ENCODE data around the gene SPIB. TPM values are rescaled to one million over a fixed set of nuclear protein-coding genes. Genes with fewer than 3 reads are reported as not detected.
"Not testable (repeated sequence)": the region's sequence is repeated elsewhere in the genome, so short reads cannot be mapped to it uniquely, and the experiment has no call there.

Gene SPIB
- total and polyA plus RNA-seq, 5 donors from 2014 or later, result 0.10 to 0.38 TPM; not detected in 3

DNA sequence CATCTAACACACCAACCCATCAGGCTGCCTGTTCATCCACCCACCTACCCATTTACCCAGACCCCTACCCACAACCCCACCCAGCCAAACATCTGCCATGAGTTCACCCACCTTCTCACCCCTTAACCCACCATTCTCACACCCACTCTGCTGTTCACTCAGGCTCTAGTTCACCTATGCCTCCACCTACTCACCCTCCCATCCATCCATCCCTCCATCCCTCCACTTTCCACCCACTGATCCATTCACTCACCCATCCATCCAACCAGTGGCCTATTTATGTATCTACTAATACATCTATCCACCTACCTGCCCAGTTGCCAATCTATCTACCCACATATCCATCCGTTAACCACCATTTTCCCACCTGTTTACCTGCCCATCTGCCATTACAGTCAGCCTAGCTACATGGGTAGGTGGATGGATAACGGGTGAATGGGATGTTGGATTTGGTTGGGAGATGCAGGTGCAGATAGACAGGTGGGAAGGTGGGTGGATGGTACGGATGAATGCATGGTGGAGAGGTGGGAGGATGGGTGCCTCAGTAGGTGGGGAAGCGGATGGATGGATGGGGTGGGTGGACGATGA, 19.2 kb downstream of the SPIB start:
- no peaks in the 10 kb centered on the region for H3K9me3 ChIP-seq (ENCODE audit: control insufficient read depth in 2 of 2, low read length in 2 of 2)
- no peaks in the 10 kb centered on the region for H3K36me3 ChIP-seq (ENCODE audit: control insufficient read depth, insufficient read depth, low read length)
- DNase-seq, result no peak
- no peak overlapping the region for H3K4me3 ChIP-seq (ENCODE audit: low read depth, low read length)
- no peak for ATAC-seq (ENCODE audit: low read depth in 2 of 2)
- Mint-ChIP-seq H3K36me3 (peaks cover 4% of the 10 kb centered on the region), H3K4me1 (peaks cover 0 to 4% (median 2%) of the 10 kb centered on the region in 4 donors), H3K4me3 (no peak overlapping the region), H3K9me3 (peaks cover 0 to 3% (median 0%) of the 10 kb centered on the region in 7 donors), H3K27me3 (peaks cover 21% of the 10 kb centered on the region), H3K27ac (no peak overlapping the region)
- H3K27me3 ChIP-seq (ENCODE audit: control insufficient read depth, insufficient read depth, low read length), result no peaks in the 10 kb centered on the region
- no peak overlapping the region for H3K27ac ChIP-seq (ENCODE audit: insufficient read depth, low read length, poor library complexity, severe bottlenecking)
- H3K4me1 ChIP-seq (ENCODE audit: control insufficient read depth, insufficient read depth, low read length, poor library complexity, severe bottlenecking), result no peaks in the 10 kb centered on the region

DNA sequence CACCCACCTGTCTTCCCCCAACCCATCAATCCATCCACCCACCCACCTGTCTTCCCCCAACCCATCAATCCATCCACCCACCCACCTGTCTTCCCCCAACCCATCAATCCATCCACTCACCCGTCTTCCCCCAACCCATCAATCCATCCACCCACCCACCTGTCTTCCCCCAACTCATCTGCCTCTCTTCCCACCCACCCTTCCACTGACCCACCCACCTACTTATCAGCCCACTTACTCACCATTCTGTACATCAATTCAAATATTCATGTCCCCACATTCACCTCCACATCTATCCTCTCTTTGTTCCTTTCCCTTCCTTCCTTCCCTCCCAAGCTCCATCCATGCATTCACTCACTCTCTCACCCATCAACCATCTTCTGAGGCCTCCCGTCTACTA, 20.4 kb downstream of the SPIB start:
- H3K4me1 Mint-ChIP-seq; H3K9me3 Mint-ChIP-seq; ATAC-seq (ENCODE audit: low read depth in 2 of 2): not testable (repeated sequence)

DNA sequence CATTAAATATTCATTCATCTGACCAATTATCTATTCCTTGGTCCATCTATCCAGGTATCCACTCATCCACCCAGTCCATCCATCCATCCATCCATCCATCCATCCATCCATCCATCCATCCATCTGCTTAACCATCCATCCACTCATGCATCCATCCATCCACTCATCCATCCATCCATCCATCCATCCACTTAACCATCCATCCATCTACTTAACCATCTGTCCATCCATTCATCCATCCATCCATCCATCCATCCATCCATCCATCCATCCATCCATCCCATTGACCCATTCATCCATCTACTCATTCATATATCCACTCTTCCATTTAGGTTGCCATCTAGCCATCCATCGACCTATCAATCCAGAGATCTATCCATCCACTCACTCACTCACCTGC, 25.3 kb downstream of the SPIB start:
- Histone ChIP-seq H3K4me3 (ENCODE audit: low read depth, low read length) (no peak overlapping the region), H3K36me3 (ENCODE audit: control insufficient read depth, insufficient read depth, low read length) (no peaks in the 10 kb centered on the region), H3K27me3 (ENCODE audit: control insufficient read depth, insufficient read depth, low read length) (no peaks in the 10 kb centered on the region), H3K4me1 (ENCODE audit: control insufficient read depth, insufficient read depth, low read length, poor library complexity, severe bottlenecking) (no peaks in the 10 kb centered on the region), H3K27ac (ENCODE audit: insufficient read depth, low read length, poor library complexity, severe bottlenecking) (no peak overlapping the region), H3K9me3 (ENCODE audit: control insufficient read depth in 2 of 2, low read length in 2 of 2) (no peaks in the 10 kb centered on the region)
- Mint-ChIP-seq H3K4me1 (peaks cover 0 to 2% (median 0%) of the 10 kb centered on the region in 4 donors), H3K27me3 (no peaks in the 10 kb centered on the region), H3K36me3 (peaks cover 4% of the 10 kb centered on the region), H3K4me3 (no peak overlapping the region), H3K9me3 (peaks cover 0 to 3% (median 0%) of the 10 kb centered on the region in 7 donors), H3K27ac (no peak overlapping the region)
- DNase-seq, result no peak
- no peak for ATAC-seq (ENCODE audit: low read depth in 2 of 2)

More for the DNA sequence above, 20.4 kb downstream of the SPIB start:
- H3K27me3 ChIP-seq (ENCODE audit: control insufficient read depth, insufficient read depth, low read length); H3K27ac ChIP-seq (ENCODE audit: insufficient read depth, low read length, poor library complexity, severe bottlenecking); H3K36me3 Mint-ChIP-seq; H3K4me1 ChIP-seq (ENCODE audit: control insufficient read depth, insufficient read depth, low read length, poor library complexity, severe bottlenecking); H3K9me3 ChIP-seq (ENCODE audit: control insufficient read depth in 2 of 2, low read length in 2 of 2); DNase-seq; H3K4me3 Mint-ChIP-seq; H3K36me3 ChIP-seq (ENCODE audit: control insufficient read depth, insufficient read depth, low read length); H3K4me3 ChIP-seq (ENCODE audit: low read depth, low read length): not testable (repeated sequence)
- peak overlapping the region in 1 of 3 donors; percentile 7 for H3K27ac Mint-ChIP-seq
- H3K27me3 Mint-ChIP-seq, result peaks cover 16% of the 10 kb centered on the region

DNA sequence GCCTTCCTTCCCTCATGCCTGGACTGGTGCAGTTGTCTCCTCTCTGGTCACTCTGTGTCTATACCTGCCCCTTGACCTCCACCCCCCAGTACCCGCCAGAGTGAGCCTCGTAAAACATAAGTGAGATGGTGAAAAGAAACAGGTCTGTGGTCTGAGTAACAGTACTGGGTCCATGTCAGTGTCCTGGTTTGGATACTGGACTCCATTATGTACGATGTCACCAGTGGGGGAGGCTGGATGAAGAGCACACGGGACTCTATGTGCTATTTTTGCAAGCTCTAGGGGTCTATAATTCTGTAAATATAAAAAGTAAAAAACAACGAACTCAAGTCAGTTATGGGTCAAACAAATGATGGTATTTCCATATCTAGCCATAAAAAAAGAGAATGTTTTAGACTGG, 28.3 kb downstream of the SPIB start:
- ATAC-seq (ENCODE audit: low read depth in 2 of 2), result no peak
- Mint-ChIP-seq H3K27me3 (peaks cover 2% of the 10 kb centered on the region), H3K27ac (no peak overlapping the region)

DNA sequence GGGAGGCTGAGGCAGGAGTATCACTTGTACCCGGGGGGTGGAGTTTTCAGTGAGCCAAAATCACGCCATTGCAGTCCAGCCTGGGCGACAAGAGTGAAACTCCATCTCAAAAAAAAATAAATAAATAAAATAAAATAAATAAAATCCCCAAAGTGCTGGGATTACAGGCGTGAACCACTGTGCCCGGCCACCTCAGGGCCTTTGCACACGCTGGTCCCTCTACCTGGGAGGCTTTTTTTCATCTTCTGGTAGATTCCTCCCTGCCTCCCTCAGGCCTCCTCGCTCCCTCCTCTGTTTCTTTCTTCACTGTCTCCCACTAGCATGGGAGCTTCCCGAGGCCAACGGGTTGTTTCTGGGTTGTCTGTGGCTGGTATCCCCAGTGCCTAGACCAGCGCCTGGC, 29.0 kb downstream of the SPIB start:
- Histone ChIP-seq H3K36me3 (ENCODE audit: control insufficient read depth, insufficient read depth, low read length) (no peaks in the 10 kb centered on the region), H3K4me1 (ENCODE audit: control insufficient read depth, insufficient read depth, low read length, poor library complexity, severe bottlenecking) (no peaks in the 10 kb centered on the region), H3K4me3 (ENCODE audit: low read depth, low read length) (no peak overlapping the region), H3K27ac (ENCODE audit: insufficient read depth, low read length, poor library complexity, severe bottlenecking) (no peak overlapping the region), H3K27me3 (ENCODE audit: control insufficient read depth, insufficient read depth, low read length) (no peaks in the 10 kb centered on the region), H3K9me3 (ENCODE audit: control insufficient read depth in 2 of 2, low read length in 2 of 2) (no peaks in the 10 kb centered on the region)
- peaks cover 0 to 2% (median 0%) of the 10 kb centered on the region in 7 donors for H3K9me3 Mint-ChIP-seq
- no peak overlapping the region for H3K4me3 Mint-ChIP-seq
- no peak for DNase-seq
- peaks cover 4% of the 10 kb centered on the region for H3K27me3 Mint-ChIP-seq
- ATAC-seq (ENCODE audit: low read depth in 2 of 2), result no peak
- peaks cover 0 to 6% (median 3%) of the 10 kb centered on the region in 4 donors for H3K4me1 Mint-ChIP-seq
- no peaks in the 10 kb centered on the region for H3K36me3 Mint-ChIP-seq
- H3K27ac Mint-ChIP-seq, result no peak overlapping the region

More for the DNA sequence above, 28.3 kb downstream of the SPIB start:
- Mint-ChIP-seq H3K4me3 (no peak overlapping the region), H3K36me3 (no peaks in the 10 kb centered on the region), H3K9me3 (peaks cover 0 to 2% (median 0%) of the 10 kb centered on the region in 7 donors), H3K4me1 (peaks cover 0 to 2% (median under 1%) of the 10 kb centered on the region in 4 donors)
- no peaks in the 10 kb centered on the region for H3K4me1 ChIP-seq (ENCODE audit: control insufficient read depth, insufficient read depth, low read length, poor library complexity, severe bottlenecking)
- no peaks in the 10 kb centered on the region for H3K36me3 ChIP-seq (ENCODE audit: control insufficient read depth, insufficient read depth, low read length)
- DNase-seq, result no peak
- H3K27me3 ChIP-seq (ENCODE audit: control insufficient read depth, insufficient read depth, low read length), result no peaks in the 10 kb centered on the region
- H3K9me3 ChIP-seq (ENCODE audit: control insufficient read depth in 2 of 2, low read length in 2 of 2), result no peaks in the 10 kb centered on the region
- H3K27ac ChIP-seq (ENCODE audit: insufficient read depth, low read length, poor library complexity, severe bottlenecking), result no peak overlapping the region
- no peak overlapping the region for H3K4me3 ChIP-seq (ENCODE audit: low read depth, low read length)

DNA sequence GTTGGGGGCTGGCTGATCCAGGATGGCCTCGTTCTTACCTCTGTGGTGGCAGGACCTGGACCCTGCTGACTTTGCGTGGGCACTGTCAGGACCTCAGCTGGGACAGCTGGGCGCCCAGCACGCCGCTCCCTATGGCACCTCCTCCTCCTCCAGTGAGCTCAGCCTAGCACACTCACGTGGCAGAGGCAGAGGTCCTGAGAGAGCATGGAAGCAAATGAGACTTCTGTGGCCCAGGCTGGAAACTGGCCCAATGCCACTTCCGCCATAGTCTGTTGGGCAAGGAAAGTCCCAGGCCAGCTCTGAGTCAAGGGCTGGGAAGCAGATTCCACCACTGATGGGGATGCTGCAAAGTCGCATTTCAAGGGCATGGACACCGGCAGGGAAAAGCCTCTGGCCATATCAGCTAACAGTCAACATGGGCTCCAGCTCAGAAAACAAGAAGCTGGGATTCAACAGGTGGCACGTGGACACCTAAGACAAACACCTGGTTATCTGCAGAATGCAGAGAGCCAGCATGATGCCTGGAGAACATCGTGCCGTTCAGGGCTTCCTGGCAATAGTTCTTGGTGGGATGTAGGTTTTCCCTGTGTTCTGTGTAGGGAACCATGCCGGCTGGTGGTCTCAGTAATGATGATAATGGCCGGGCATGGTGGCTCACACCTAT, 30.6 kb downstream of the SPIB start:
- H3K27me3 ChIP-seq (ENCODE audit: control insufficient read depth, insufficient read depth, low read length), result no peaks in the 10 kb centered on the region
- peaks cover 4% of the 10 kb centered on the region for H3K27me3 Mint-ChIP-seq
- no peak overlapping the region for H3K4me3 Mint-ChIP-seq
- H3K9me3 ChIP-seq (ENCODE audit: control insufficient read depth in 2 of 2, low read length in 2 of 2), result no peaks in the 10 kb centered on the region
- H3K27ac ChIP-seq (ENCODE audit: insufficient read depth, low read length, poor library complexity, severe bottlenecking), result no peak overlapping the region
- DNase-seq (no peak), ATAC-seq (ENCODE audit: low read depth in 2 of 2) (no peak)
- H3K4me1 ChIP-seq (ENCODE audit: control insufficient read depth, insufficient read depth, low read length, poor library complexity, severe bottlenecking), result no peaks in the 10 kb centered on the region
- no peak overlapping the region for H3K4me3 ChIP-seq (ENCODE audit: low read depth, low read length)
- no peaks in the 10 kb centered on the region for H3K36me3 ChIP-seq (ENCODE audit: control insufficient read depth, insufficient read depth, low read length)
- H3K4me1 Mint-ChIP-seq, result peaks cover 0 to 6% (median 3%) of the 10 kb centered on the region in 4 donors
- peaks cover 0 to 3% (median 0%) of the 10 kb centered on the region in 7 donors for H3K9me3 Mint-ChIP-seq
- H3K36me3 Mint-ChIP-seq, result no peaks in the 10 kb centered on the region
- H3K27ac Mint-ChIP-seq, result no peak overlapping the region

DNA sequence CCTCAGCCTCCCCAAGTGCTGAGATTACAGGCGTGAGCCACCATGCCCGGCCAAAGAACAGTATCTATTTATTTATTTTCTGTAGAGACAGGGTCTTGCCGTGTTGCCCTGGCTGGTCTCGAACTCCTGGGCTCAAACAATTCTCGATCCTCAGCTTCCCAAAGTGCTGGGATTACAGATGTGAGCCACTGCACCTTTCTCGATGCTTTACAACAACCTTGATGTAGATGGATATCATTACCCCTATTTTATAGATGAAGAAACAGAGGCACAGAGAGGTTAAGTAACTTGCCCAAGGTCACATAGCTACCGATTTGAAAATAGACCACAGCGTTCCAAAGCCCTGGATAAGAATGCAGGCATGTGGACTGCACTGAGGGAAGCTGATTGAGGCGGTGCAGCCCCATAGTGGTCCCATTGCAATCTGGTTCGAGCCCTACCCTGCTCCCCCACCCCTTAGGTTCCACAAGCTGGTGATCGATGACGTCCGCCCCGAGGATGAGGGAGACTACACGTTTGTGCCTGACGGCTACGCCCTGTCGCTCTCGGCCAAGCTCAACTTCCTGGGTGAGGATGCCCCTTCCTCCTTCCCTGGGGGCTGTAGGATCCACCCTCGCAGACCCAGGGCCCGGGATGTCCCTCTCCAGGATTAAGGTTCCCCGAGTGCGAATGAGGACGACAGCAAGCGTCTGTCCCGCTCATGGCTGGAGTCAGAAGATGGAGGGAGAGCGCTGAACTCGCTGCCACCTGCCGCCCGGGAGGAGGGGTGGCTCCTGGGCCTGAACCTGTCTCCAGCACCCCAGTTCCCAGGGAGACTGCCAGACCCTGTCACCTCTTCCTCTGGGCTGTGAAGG, 31.9 kb downstream of the SPIB start:
- Mint-ChIP-seq H3K36me3 (no peaks in the 10 kb centered on the region), H3K4me1 (peaks cover 0 to 6% (median 3%) of the 10 kb centered on the region in 4 donors), H3K4me3 (no peak overlapping the region), H3K9me3 (peaks cover 0 to 1% (median 0%) of the 10 kb centered on the region in 7 donors), H3K27me3 (peaks cover 4% of the 10 kb centered on the region), H3K27ac (no peak overlapping the region)
- H3K27me3 ChIP-seq (ENCODE audit: control insufficient read depth, insufficient read depth, low read length), result no peaks in the 10 kb centered on the region
- no peak overlapping the region for H3K27ac ChIP-seq (ENCODE audit: insufficient read depth, low read length, poor library complexity, severe bottlenecking)
- ATAC-seq (ENCODE audit: low read depth in 2 of 2), result no peak
- DNase-seq, result no peak
- no peaks in the 10 kb centered on the region for H3K4me1 ChIP-seq (ENCODE audit: control insufficient read depth, insufficient read depth, low read length, poor library complexity, severe bottlenecking)
- no peaks in the 10 kb centered on the region for H3K9me3 ChIP-seq (ENCODE audit: control insufficient read depth in 2 of 2, low read length in 2 of 2)
- H3K4me3 ChIP-seq (ENCODE audit: low read depth, low read length), result no peak overlapping the region
- H3K36me3 ChIP-seq (ENCODE audit: control insufficient read depth, insufficient read depth, low read length), result no peaks in the 10 kb centered on the region
